GM12892 (cell line): ENCODE results near the gene TNFRSF1B.

Source experiments
- POLR2A ChIP-seq: IDR thresholded peaks from 2 replicates; pipeline ENCODE4 v1.6.1; 2011; ENCODE audit warnings: low read depth, low read length, control low read depth
- POLR2AphosphoS5 ChIP-seq: IDR thresholded peaks from 2 replicates; pipeline ENCODE4 v1.6.1; 2011; ENCODE audit warnings: low read depth, low read length, control low read depth

DNA sequence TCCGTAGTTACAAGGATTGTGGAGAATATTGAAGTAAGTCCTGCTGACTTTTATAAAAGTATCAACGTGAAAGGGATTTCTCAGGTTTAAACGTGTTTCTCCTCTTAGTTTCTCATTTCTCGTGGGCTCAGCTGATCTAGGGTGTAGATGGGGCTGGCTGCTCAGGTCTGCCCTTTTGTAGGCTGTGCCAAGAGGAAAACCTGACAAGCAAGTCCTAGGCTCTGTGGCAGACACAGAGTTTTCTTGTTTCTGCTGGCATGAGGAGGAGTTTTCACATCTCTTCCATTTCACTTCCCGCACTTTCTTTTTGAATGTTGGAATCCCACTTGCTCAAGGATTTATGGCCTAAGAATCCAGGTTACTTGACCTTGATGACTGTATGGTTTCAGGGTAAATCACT, 77.8 kb downstream of the TNFRSF1B start:
- TF ChIP-seq POLR2A (no peak), POLR2AphosphoS5 (no peak)
